ENCODE results near the gene POU2AF1.
"Not testable (repeated sequence)": the region's sequence is repeated elsewhere in the genome, so short reads cannot be mapped to it uniquely, and the experiment has no call there.

POU2AF1 gene

DNA sequence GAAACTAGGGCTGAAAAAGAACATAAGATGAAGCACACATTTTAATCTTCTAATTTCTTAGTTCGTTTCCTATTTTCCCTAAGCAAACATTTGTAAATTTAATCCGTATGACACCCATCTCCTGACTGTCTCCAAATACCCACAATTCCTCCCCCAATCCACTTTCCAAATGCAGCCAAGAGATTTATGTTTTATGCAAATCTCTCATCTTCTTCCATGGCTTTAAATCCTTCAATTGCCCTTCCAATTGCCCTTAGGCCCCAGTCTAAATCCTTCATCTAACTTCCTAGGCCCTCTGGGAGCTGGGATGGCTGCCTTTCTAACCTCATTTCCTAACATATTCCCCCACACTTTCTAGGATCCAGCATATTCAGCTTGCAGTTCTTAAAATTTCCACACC is 18.0 kb upstream of the POU2AF1 start:
- H3K4me1 ChIP-seq = no peaks in the 10 kb centered on the region

DNA sequence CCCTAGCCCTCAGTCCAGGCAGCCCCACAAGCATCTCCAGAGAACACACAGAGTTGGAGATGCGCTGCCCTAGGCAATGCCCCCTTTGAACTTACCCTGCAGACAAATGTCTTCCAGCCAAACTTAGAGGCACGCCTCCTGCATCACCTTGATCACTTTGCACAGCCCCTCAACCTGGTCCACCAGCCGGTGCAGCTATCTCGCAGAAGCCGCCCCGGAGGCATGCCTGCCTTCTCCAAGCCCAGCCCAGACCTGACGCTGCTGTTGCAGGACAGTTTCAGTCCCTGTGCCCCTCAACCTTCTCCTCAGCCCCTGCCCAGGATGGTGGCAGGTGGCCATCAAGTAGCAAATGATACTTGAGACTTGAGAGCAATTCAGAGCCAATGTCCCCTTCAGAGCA is 16.7 kb upstream of the POU2AF1 start:
- no peak overlapping the region for H3K27ac ChIP-seq
- H3K9ac ChIP-seq = no peak overlapping the region
- no peak overlapping the region for H2AFZ ChIP-seq

More for the DNA sequence above, 18.0 kb upstream of the POU2AF1 start:
- no peaks in the 10 kb centered on the region for H3K27me3 ChIP-seq (ENCODE audit: control insufficient read depth, insufficient read depth, low read length)
- no peaks in the 10 kb centered on the region for H3K36me3 ChIP-seq (ENCODE audit: control insufficient read depth, insufficient read depth, low read length)
- H3K4me2 ChIP-seq (ENCODE audit: low read length) = no peak overlapping the region
- no peak overlapping the region for H3K9ac ChIP-seq
- no peaks in the 10 kb centered on the region for H3K79me2 ChIP-seq
- no peaks in the 10 kb centered on the region for H3K9me3 ChIP-seq (ENCODE audit: control insufficient read depth, low read length)
- no peak overlapping the region for H3K4me3 ChIP-seq (ENCODE audit: low read depth, low read length)
- no peak overlapping the region for H2AFZ ChIP-seq
- no peak overlapping the region for H3K27ac ChIP-seq
- TF ChIP-seq, protein P1, sequence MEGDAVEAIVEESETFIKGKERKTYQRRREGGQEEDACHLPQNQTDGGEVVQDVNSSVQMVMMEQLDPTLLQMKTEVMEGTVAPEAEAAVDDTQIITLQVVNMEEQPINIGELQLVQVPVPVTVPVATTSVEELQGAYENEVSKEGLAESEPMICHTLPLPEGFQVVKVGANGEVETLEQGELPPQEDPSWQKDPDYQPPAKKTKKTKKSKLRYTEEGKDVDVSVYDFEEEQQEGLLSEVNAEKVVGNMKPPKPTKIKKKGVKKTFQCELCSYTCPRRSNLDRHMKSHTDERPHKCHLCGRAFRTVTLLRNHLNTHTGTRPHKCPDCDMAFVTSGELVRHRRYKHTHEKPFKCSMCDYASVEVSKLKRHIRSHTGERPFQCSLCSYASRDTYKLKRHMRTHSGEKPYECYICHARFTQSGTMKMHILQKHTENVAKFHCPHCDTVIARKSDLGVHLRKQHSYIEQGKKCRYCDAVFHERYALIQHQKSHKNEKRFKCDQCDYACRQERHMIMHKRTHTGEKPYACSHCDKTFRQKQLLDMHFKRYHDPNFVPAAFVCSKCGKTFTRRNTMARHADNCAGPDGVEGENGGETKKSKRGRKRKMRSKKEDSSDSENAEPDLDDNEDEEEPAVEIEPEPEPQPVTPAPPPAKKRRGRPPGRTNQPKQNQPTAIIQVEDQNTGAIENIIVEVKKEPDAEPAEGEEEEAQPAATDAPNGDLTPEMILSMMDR (IDR thresholded peaks at IDR 0.05) = no peak

DNA sequence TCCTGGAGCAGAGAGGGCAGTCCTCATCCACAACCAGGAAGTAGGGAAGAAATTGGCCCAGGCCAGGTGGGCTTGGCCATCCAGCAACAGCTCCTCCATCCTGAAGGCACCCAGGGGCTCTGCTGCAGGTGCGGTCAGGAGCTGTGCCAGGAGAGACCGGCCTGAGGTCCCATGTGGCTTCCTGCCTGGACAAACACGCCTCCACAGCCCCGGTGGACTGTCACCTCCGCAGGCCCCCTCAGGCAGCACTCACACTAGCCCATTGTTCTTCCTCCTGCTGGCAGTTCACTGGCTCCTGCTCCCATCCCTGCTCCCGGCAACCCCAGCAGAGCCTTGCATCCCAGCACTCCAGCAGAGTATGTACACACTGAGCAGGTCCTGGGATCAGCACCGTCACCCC is 16.0 kb upstream of the POU2AF1 start:
- Histone ChIP-seq H3K27ac (no peak overlapping the region), H3K79me2 (no peaks in the 10 kb centered on the region), H3K9me3 (ENCODE audit: control insufficient read depth, low read length) (no peaks in the 10 kb centered on the region), H3K4me1 (no peaks in the 10 kb centered on the region), H3K4me3 (ENCODE audit: low read depth, low read length) (no peak overlapping the region), H3K36me3 (ENCODE audit: control insufficient read depth, insufficient read depth, low read length) (no peaks in the 10 kb centered on the region), H2AFZ (no peak overlapping the region), H3K9ac (no peak overlapping the region), H3K27me3 (ENCODE audit: control insufficient read depth, insufficient read depth, low read length) (no peaks in the 10 kb centered on the region), H3K4me2 (ENCODE audit: low read length) (no peak overlapping the region)
- TF ChIP-seq, protein P1 (IDR thresholded peaks at IDR 0.05) = no peak

More for the DNA sequence above, 16.7 kb upstream of the POU2AF1 start:
- Histone ChIP-seq H3K4me2 (ENCODE audit: low read length) (no peak overlapping the region), H3K4me1 (no peaks in the 10 kb centered on the region), H3K4me3 (ENCODE audit: low read depth, low read length) (no peak overlapping the region), H3K79me2 (no peaks in the 10 kb centered on the region), H3K9me3 (ENCODE audit: control insufficient read depth, low read length) (no peaks in the 10 kb centered on the region), H3K36me3 (ENCODE audit: control insufficient read depth, insufficient read depth, low read length) (no peaks in the 10 kb centered on the region), H3K27me3 (ENCODE audit: control insufficient read depth, insufficient read depth, low read length) (no peaks in the 10 kb centered on the region)
- TF ChIP-seq, protein P1 (IDR thresholded peaks at IDR 0.05) = no peak

DNA sequence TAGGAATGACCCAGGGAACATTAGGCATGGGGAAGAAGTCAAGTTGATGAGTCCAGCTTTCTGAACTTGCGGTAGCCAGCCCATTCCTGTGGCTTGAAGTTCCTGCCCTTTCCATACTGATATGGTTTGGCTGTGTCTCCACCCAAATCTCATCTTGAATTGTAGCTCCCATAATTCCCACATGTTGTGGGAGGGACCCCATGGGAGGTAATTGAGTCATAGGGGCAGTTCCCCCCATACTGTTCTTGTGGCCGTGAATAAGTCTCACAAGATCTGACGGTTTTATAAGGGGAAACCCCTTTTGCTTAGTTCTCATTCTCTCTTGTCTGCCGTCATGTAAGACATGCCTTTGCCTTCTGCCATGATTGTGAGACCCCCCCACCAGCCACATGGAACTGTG is 15.1 kb upstream of the POU2AF1 start:
- H3K79me2 ChIP-seq; H3K4me2 ChIP-seq (ENCODE audit: low read length); H3K27me3 ChIP-seq (ENCODE audit: control insufficient read depth, insufficient read depth, low read length); H3K9me3 ChIP-seq (ENCODE audit: control insufficient read depth, low read length); H3K36me3 ChIP-seq (ENCODE audit: control insufficient read depth, insufficient read depth, low read length); H3K27ac ChIP-seq; H3K9ac ChIP-seq; H3K4me3 ChIP-seq (ENCODE audit: low read depth, low read length); H2AFZ ChIP-seq; H3K4me1 ChIP-seq: not testable (repeated sequence)

DNA sequence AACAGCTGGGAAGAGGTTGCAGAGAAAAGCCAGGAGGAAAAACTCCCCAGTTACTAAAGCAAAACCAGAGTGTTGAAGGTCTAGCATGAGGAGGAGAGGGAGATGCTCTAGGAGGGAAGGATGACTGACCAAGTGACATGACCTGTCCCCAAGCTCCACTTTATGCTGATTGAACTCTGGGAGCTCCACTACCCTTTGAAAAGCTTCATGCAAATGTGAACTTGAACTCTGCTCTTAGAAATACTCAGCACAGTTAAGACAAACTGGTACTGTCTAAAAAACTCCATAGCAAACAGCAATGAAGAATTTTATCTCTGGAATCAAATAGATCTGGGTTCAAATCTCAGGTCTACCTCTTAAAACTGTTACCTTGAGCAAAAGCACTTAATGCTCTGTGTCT is 14.5 kb upstream of the POU2AF1 start:
- no peak overlapping the region for H3K27ac ChIP-seq
- H3K4me1 ChIP-seq = no peaks in the 10 kb centered on the region
- H3K9ac ChIP-seq = no peak overlapping the region
- no peaks in the 10 kb centered on the region for H3K27me3 ChIP-seq (ENCODE audit: control insufficient read depth, insufficient read depth, low read length)
- no peaks in the 10 kb centered on the region for H3K9me3 ChIP-seq (ENCODE audit: control insufficient read depth, low read length)
- no peaks in the 10 kb centered on the region for H3K79me2 ChIP-seq
- no peaks in the 10 kb centered on the region for H3K36me3 ChIP-seq (ENCODE audit: control insufficient read depth, insufficient read depth, low read length)
- H3K4me3 ChIP-seq (ENCODE audit: low read depth, low read length) = no peak overlapping the region
- TF ChIP-seq, protein P1 (IDR thresholded peaks at IDR 0.05) = no peak
- H3K4me2 ChIP-seq (ENCODE audit: low read length) = no peak overlapping the region
- H2AFZ ChIP-seq = no peak overlapping the region
